HepG2 (cell line): Measurements from ENCODE around the gene CYB5D1. TPM values are rescaled to one million over a fixed set of nuclear protein-coding genes. Genes with fewer than 3 reads are reported as not detected.

Source experiments
- BORCS8-MEF2B ChIP-seq: sonication (generic); formaldehyde crosslinking; IDR thresholded peaks from 2 replicates; pipeline ENCODE4 v1.8.0; 2022; ENCODE audit warnings: mild to moderate bottlenecking, missing genetic modification reagents
- E2F2 ChIP-seq: sonication (generic); formaldehyde crosslinking; IDR thresholded peaks from 2 replicates; pipeline ENCODE4 v1.4.0; 2020; ENCODE audit warnings: missing genetic modification reagents, borderline replicate concordance
- ELF4 ChIP-seq: sonication (generic); formaldehyde crosslinking; IDR thresholded peaks from 2 replicates; pipeline ENCODE4 v1.5.0; 2020; ENCODE audit warnings: missing genetic modification reagents, mild to moderate bottlenecking, moderate library complexity, borderline replicate concordance
- HIVEP1 ChIP-seq: sonication (generic); formaldehyde crosslinking; IDR thresholded peaks from 2 replicates; pipeline ENCODE4 v1.4.0; 2020; ENCODE audit warnings: mild to moderate bottlenecking, missing genetic modification reagents
- HNRNPUL1 ChIP-seq: fragments of 200-400 bp; formaldehyde crosslinking; IDR thresholded peaks from 2 replicates; pipeline ENCODE4 v1.6.1; 2017; ENCODE audit warnings: low read depth, mild to moderate bottlenecking, low read length, moderate library complexity
- POLR2AphosphoS5 ChIP-seq: IDR thresholded peaks from 2 replicates; pipeline ENCODE4 v1.6.1; 2012; ENCODE audit warnings: low read depth, low read length
- PPARG ChIP-seq: conservative IDR thresholded peaks from 2 replicates; pipeline ENCODE4 v1.6.1; 2016; ENCODE audit warnings: missing biosample characterization, missing genetic modification reagents
- ZBTB8A ChIP-seq: sonication (generic); formaldehyde crosslinking; IDR thresholded peaks from 2 replicates; pipeline ENCODE4 v1.4.0; 2020; ENCODE audit warnings: mild to moderate bottlenecking, low read depth, missing genetic modification reagents, borderline replicate concordance
- ZFP36L2 ChIP-seq: sonication (generic); formaldehyde crosslinking; IDR thresholded peaks from 2 replicates; pipeline ENCODE4 v1.4.0; 2020; ENCODE audit warnings: missing genetic modification reagents
- ZNF101 ChIP-seq: sonication (generic); formaldehyde crosslinking; IDR thresholded peaks from 2 replicates; pipeline ENCODE4 v1.4.0; 2020; ENCODE audit warnings: mild to moderate bottlenecking, low read depth, missing genetic modification reagents, borderline replicate concordance
- ZNF44 ChIP-seq: sonication (generic); formaldehyde crosslinking; IDR thresholded peaks from 2 replicates; pipeline ENCODE4 v1.5.1; 2020; ENCODE audit warnings: mild to moderate bottlenecking, missing genetic modification reagents
- ZNF550 ChIP-seq: sonication (generic); formaldehyde crosslinking; IDR thresholded peaks from 2 replicates; pipeline ENCODE4 v1.4.0; 2020; ENCODE audit warnings: mild to moderate bottlenecking, missing genetic modification reagents, borderline replicate concordance
- ZSCAN25 ChIP-seq: sonication (generic); formaldehyde crosslinking; IDR thresholded peaks from 2 replicates; pipeline ENCODE4 v1.8.0; 2022; ENCODE audit warnings: mild to moderate bottlenecking, missing genetic modification reagents
- polyA plus RNA-seq, 8 experiments: library from polyadenylated mRNA; depleted of rRNA in 3 of 8; stranded (reverse) in 7 of 8; unstranded in 1 of 8; fragments of >200 nt; fragmentation: Illumina TruSeq in 4 of 8; extraction: Trizol in 4 of 8; gene quantifications; 2 replicates each; pipeline versions ENCODE4 v1.2.1 to v1.2.3, GENCODE V29; 2011 to 2016; ENCODE audit warnings: low read depth in 4 of 8, missing spikeins in 1 of 8, mixed read lengths in 1 of 8; ENCODE audit not compliant: insufficient read depth in 1 of 8
- total RNA-seq, 5 experiments: library from RNA; depleted of rRNA; stranded (reverse); fragments of >200 nt; fragmentation: Illumina TruSeq; extraction: Trizol; gene quantifications; 2 replicates each; pipeline ENCODE4 v1.2.3, GENCODE V29; 2016; ENCODE audit warnings: low read depth in 1 of 5

CYB5D1 gene
- total and polyA plus RNA-seq, 2 of the 13 experiments (the other 11 are each of a cell fraction or from before 2014, with no cell fraction given): 8.9 to 17.0 TPM

- no peak for TF ChIP-seq ZBTB8A (CRISPR knock-in tag)
- no peak for TF ChIP-seq HNRNPUL1
- TF ChIP-seq POLR2AphosphoS5: no peak
- no peak for TF ChIP-seq E2F2 (CRISPR knock-in tag)
- TF ChIP-seq ZNF550 (CRISPR knock-in tag): no peak
- TF ChIP-seq ZFP36L2: no peak
- TF ChIP-seq ZNF44 (CRISPR knock-in tag): no peak
- TF ChIP-seq BORCS8-MEF2B (CRISPR knock-in tag): no peak
- no peak for TF ChIP-seq HIVEP1 (CRISPR knock-in tag)
- no peak for TF ChIP-seq ELF4 (CRISPR knock-in tag)
- TF ChIP-seq ZNF101 (CRISPR knock-in tag): no peak
- no peak for TF ChIP-seq ZSCAN25 (CRISPR knock-in tag)
- TF ChIP-seq PPARG (CRISPR knock-in tag): no peak
Measured at GRCh38 chr17:7881276-7882054, 23.7 kb downstream of the CYB5D1 start (continued).
